Activated naive CD4-positive, alpha-beta T cell (primary cell): ENCODE measurements around the gene SKIC8.

ENCODE experiments used
- DNase-seq, 4 experiments: peaks; one replicate each; lab custom pipeline; 2025; lab: John Stamatoyannopoulos, UW

SKIC8 gene

GRCh38 chr15:78291052-78291451 lies 8.4 kb downstream of the SKIC8 start:
- DNase-seq: no peak

DNA sequence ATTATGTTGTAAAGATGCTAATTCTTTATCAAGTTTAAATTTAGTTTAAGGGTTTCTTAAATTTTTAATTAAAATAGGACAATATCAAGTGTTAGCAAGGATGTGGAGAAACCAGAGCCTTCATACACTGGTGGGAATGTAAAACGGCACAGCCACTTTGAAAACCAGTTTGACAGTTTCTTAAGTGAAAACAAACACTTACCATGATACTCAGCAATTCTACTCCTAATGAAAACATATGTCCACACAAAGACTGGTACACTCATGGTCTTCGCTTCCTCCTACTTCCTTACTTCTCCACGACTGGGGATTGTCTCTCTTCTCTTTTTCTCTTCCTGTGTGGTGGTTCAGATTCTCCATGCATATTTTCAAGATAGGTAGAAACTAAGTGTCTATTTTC lies 9.2 kb downstream of the SKIC8 start:
- no peak for DNase-seq

- no peak for DNase-seq
Observed at GRCh38 chr15:78284758-78285157, 14.7 kb downstream of the SKIC8 start.

- no peak for DNase-seq
Observed at GRCh38 chr15:78282324-78282723, 17.1 kb downstream of the SKIC8 start.

GRCh38 chr15:78280319-78281072 lies 18.9 kb downstream of the SKIC8 start:
- DNase-seq: no peak

- no peak for DNase-seq
Observed at GRCh38 chr15:78276064-78276943, 23.1 kb downstream of the SKIC8 start.

DNA sequence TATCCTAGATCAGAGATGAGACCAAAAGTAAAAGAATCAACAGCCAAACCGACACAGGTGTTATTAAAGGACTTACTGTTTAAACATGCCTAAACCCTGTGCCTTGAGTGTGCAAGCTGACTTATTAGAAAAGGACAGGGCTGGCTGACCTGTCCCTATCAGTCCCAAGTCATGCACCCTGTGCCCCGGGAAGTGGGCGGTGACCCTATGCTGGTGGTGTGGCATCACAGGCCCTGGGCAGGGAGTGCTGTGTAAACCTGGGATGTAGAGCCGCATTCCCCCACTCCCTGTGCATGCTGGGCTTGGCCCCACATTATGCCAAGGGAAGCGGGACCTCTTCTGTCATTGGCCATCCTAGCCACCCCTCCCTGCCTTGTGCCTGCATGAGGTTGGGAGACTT lies 24.4 kb downstream of the SKIC8 start:
- no peak for DNase-seq

GRCh38 chr15:78272776-78273175 lies 26.6 kb downstream of the SKIC8 start:
- no peak for DNase-seq

DNA sequence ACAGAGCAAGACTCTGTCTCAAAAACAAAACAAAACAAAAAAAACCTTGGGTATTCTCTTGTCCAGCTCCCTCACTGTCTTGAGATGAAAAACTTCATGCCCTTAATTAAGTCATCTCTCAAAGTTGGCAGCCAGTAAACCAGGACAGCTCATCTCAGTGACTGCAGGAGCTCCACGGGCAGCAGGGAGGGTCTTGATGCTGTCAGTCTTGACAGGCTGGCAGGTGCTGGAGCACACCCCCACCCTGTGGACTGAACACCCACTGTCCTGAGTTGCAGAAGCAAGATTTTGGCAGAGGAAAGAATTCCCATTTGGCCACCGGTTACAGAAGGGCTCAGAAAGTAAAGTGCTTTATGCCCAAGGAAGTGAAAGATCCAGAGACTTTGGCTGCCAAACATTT lies 27.1 kb downstream of the SKIC8 start:
- DNase-seq: no peak

DNA sequence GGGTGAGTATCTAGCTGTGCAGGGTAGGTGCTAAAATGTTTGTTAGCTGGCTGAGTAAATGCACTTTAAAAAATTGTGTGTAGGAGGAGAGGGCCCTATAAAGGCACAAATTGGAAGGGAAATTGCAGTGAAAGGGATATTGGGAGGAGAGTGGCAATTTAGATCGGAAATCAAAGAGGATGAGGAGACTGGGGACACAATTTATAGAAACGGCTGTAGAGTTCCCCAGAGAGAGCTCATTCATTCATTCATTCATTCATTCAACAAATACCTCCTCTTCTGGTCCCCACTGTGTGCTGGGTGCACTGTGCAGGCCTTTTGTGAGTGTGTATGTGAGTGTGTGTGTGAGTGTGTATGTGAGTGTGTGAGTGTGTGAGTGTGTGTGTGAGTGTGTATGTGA lies 32.6 kb downstream of the SKIC8 start:
- no peak for DNase-seq

- DNase-seq: no peak
Observed at GRCh38 chr15:78266229-78266628, 33.2 kb downstream of the SKIC8 start.

DNA sequence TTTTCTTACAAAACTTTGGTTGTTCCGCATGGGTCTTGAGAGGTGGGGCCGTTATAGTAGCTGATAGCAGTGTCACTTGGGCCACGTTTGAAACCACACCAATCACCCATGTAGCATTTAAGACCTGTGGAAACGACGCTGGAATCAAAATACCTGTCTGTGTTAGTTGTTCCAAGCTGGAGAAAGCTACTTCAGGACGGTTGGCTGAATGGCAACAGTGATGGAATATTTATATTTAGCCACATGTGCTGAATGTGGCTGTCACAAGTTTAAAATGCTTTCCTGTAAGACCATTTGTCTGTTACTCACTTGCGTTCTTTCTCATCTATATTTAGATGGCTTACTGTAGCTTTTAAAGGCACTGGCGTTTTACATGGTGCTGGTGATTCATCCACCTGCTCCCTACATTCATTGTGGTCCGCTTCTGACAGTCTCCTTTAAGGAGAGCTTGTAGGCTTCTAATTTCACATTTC lies 33.6 kb downstream of the SKIC8 start:
- DNase-seq: no peak

DNA sequence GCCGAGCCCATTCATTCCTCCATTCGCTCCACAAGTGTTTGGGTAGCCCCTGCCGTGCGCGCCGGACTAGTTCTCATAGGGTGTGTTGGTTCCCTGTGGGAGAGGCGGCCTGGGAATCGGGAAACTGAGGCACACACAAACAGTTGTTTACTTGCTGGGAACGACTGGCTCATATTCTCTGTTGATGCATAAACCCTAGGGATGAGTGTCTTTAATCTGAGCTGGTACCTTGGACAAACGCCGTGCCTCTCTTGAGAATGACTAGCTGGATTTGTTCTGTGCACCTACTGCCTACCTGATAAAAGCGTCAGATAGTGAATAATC lies 34.3 kb downstream of the SKIC8 start:
- DNase-seq: no peak

DNA sequence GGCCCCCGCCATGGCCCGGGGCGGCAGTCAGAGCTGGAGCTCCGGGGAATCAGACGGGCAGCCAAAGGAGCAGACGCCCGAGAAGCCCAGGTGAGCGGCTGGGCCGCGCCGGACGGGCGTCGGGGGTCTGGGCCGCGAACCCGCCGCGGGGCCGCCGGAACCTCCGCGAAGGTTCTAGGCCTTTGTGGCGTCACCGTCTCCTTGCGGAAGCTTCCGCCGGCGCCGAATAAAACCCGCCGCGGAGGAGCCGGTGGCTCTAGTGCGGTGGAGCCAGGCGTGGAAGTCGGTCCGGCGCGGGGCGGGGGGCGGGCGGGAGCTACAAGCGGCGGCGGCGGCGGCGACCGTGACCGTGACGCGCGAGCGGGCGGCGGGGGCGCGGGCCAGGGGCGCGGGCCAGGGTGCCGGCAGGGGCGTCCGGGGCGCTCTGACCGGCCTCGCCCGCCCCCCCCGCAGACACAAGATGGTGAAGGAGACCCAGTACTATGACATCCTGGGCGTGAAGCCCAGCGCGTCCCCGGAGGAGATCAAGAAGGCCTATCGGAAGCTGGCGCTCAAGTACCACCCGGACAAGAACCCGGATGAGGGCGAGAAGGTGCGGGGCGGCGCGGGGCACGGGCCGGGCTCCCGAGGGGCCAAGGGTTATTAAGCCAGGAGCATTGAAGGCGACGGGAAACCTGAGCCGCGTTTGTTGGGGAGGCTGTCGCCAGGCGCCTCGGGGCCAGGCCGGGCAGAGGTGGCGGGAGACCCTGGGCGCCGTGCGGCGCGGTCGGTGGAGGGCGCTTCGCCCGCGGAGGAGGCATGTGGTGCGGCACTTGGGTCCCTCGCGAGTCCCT lies 34.9 kb downstream of the SKIC8 start, which contains the start of gene DNAJA4:
TSS of gene DNAJA4 (plus strand) at position 259 of the 833 bp plus-strand sequence. CDS start at position 461, 202 bp downstream.
- DNase-seq: peak; percentile 26 to 67 (median 43)

DNA sequence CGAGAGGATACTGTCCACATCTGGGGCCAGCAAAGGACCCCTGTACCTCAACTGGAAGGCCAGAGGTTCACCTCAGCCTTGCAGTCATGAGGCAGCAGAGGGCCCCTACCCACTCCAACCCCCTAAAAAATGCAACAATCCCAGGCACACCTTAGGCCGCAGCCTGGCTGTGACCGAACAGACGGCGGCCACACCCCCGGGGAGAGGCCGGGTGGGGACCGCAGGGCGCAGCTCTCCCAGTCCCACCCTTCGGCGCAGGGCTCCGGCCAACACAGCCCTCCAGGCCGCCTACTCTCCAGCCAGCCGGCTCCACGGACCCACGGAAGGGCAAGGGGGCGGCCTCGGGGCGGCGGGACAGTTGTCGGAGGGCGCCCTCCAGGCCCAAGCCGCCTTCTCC lies 35.5 kb downstream of the SKIC8 start:
- peak in 1 of 4 experiments; percentile 12 for DNase-seq

DNA sequence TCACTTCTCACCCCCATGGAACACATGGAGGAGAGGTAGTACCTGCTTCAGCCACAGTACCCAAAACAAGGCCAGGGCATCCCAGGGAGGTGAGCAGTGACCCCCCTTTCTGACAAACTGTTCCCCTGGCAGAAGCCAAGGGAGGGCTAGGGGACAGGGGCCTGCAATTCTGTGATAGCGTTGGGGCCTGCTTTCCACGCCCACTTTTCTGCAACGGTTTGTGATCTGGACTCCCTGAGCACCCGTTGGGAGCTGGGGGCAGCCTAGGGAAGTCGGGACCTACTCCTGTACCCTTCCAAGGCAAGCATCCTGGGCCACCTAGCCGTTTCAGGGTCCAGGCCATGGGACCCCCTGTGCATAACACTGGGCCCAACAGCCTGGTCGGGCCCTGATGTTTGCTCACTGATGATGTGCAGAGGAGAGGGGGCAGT lies 36.0 kb downstream of the SKIC8 start:
- DNase-seq: no peak

DNA sequence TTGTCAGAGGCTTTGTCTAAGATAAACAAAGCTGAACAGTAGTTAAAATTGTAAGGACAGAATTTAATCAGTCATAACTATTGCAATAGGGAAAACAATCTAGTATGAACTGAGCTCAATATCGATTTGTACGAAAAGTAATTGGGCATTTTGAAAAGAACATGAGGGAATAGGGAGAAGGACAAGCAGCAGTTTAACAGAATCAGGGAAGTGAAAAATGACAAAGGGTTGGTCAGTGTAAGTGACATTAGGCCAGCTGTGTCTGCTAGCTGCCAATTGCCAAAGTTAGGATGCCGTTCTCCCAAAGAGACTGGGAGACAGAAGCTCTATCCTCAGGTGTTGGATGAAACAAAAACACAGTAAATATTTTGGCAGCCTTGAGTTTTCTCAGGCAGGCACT lies 38.3 kb downstream of the SKIC8 start:
- DNase-seq: no peak

DNA sequence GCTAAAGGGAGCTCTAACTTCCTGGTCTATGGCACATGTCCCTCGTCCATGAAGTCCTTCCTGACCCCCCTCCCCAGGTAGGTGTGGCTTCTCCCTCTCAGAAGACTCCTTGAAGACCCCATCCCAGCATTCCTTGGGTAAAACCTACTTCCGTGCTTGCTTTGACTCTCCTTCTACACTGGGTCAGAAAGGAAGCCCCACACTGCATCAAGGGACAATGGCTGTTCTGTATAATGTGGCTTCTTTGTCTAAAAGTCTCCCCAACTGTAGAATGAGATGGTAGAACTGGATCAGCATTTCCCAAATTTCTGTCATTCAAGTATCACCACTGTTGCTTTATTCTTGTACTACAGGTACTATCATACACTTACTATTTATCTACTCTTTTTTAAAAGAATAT lies 38.9 kb downstream of the SKIC8 start:
- DNase-seq: no peak

GRCh38 chr15:78259232-78259631 lies 40.2 kb downstream of the SKIC8 start:
- DNase-seq: no peak

- DNase-seq: no peak
Observed at GRCh38 chr15:78257681-78258080, 41.7 kb downstream of the SKIC8 start.

DNA sequence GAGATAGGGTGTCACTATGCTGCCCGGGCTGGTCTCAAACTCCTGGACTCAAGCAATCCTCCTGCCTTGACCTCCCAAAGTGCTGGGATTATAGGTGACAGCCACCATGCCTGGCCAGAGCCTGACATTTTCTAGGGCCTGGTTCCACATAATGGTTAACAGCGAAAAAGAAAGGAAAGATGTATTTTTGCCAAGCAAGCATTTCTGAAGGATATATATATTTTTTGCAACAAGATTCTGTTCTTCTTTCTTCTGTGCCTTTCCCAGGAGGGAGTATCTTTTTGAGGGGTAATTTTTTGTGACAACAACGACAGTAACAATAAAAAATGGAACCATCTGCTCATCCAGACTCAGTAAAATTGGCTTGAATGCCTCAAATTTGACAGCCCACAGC lies 43.4 kb downstream of the SKIC8 start:
- no peak for DNase-seq

DNA sequence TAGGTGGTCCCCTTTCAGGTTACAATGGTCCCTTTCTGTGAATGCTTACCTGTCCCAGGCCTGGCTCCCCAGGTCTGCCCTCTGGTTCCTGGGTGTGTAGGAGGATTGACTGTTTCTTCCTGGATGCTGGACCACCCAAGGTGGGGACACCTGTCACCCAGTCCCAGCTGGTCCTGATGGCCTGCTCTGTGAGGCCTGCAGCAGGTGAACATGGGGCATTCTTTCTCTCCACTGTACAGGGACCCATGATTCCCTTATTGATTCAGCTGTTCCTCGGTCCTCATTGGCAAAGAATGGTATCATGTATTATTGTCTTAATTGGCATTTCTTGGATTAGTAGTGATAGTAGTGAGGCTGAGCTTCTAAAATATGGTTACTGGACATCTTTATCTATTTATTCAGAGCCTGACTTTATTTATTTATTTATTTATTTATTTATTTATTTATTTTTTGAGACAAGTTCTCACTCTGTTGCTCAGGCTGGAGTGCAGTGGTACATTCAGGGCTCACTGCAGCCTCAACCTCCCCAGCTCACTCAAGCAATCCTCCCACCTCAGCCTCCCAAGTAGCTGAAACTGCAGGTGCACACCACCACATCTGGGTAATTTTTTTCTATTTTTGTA lies 43.9 kb downstream of the SKIC8 start:
- DNase-seq: no peak
